GM18873 (cell line): ENCODE data around the gene NPAS3.

ENCODE experiments used
- ATAC-seq: cut with Tn5 transposase; IDR thresholded peaks from one replicate; pipeline ENCODE4 v1.9.1; 2021; ENCODE audit warnings: mild to moderate bottlenecking, moderate library complexity, moderate number of reproducible peaks; ENCODE audit not compliant: unreplicated experiment, low FRiP score

NPAS3 gene

GRCh38 chr14:33357225-33358010 lies 418.7 kb downstream of the NPAS3 start:
- ATAC-seq, result no peak

GRCh38 chr14:33359288-33359881 lies 420.7 kb downstream of the NPAS3 start:
- ATAC-seq, result no peak

- no peak for ATAC-seq
These were observed 424.3 kb downstream of the NPAS3 start for GRCh38 chr14:33362934-33363333.

- no peak for ATAC-seq
These were observed 425.0 kb downstream of the NPAS3 start for GRCh38 chr14:33363682-33364081.

- ATAC-seq, result no peak
These were observed 425.8 kb downstream of the NPAS3 start for GRCh38 chr14:33364466-33364865.

- ATAC-seq, result no peak
These were observed 430.4 kb downstream of the NPAS3 start for GRCh38 chr14:33369041-33369440.

- ATAC-seq, result no peak
These were observed 431.3 kb downstream of the NPAS3 start for GRCh38 chr14:33369972-33370371.

- no peak for ATAC-seq
These were observed 431.7 kb downstream of the NPAS3 start for GRCh38 chr14:33370426-33370825.

GRCh38 chr14:33375196-33375595 lies 436.5 kb downstream of the NPAS3 start:
- ATAC-seq, result no peak

- ATAC-seq, result no peak
These were observed 437.1 kb downstream of the NPAS3 start for GRCh38 chr14:33375786-33376185.

GRCh38 chr14:33376510-33376909 lies 437.8 kb downstream of the NPAS3 start:
- no peak for ATAC-seq

GRCh38 chr14:33377596-33378390 lies 439.1 kb downstream of the NPAS3 start:
- peak; percentile 72 for ATAC-seq

- ATAC-seq, result no peak
These were observed 443.0 kb downstream of the NPAS3 start for GRCh38 chr14:33381717-33382116.

- ATAC-seq, result no peak
These were observed 447.5 kb downstream of the NPAS3 start for GRCh38 chr14:33386140-33386539.

- no peak for ATAC-seq
These were observed 448.1 kb downstream of the NPAS3 start for GRCh38 chr14:33386781-33387180.

GRCh38 chr14:33390335-33390734 lies 451.7 kb downstream of the NPAS3 start:
- ATAC-seq, result no peak

- no peak for ATAC-seq
These were observed 454.7 kb downstream of the NPAS3 start for GRCh38 chr14:33393231-33393894.

- ATAC-seq, result no peak
These were observed 455.3 kb downstream of the NPAS3 start for GRCh38 chr14:33393895-33394368.

- no peak for ATAC-seq
These were observed 462.6 kb downstream of the NPAS3 start for GRCh38 chr14:33401311-33401710.

- ATAC-seq, result no peak
These were observed 463.9 kb downstream of the NPAS3 start for GRCh38 chr14:33402604-33403003.

GRCh38 chr14:33404054-33404453 lies 465.4 kb downstream of the NPAS3 start:
- no peak for ATAC-seq
